Sigmoid colon (tissue), 7 donors: Measurements from ENCODE around the gene CD37. TPM values are rescaled to one million over a fixed set of nuclear protein-coding genes. Genes with fewer than 3 reads are reported as not detected.
"Not testable (repeated sequence)": the region's sequence is repeated elsewhere in the genome, so short reads cannot be mapped to it uniquely, and the experiment has no call there.

Experiments
- DNase-seq: peaks from one replicate; pipeline ENCODE4 v3.0.0-alpha.2; 2019
- H3K27ac ChIP-seq, 4 donors: fragments of 200-600 bp; sonication (generic); one replicate each; pipeline ENCODE4 v1.5.1; 2016 to 2019; ENCODE audit warnings: mild to moderate bottlenecking in 1 of 4
- H3K27me3 ChIP-seq, 3 donors: fragments of 200-600 bp; sonication (generic); one replicate each; pipeline ENCODE4 v1.5.1; 2019; ENCODE audit warnings: mild to moderate bottlenecking in 1 of 3
- H3K36me3 ChIP-seq, 4 donors: fragments of 200-600 bp; sonication (generic); one replicate each; pipeline ENCODE4 v1.5.1; 2016 to 2019
- H3K4me1 ChIP-seq, 4 donors: fragments of 200-600 bp; sonication (generic); one replicate each; pipeline ENCODE4 v1.5.1; 2017 to 2019
- H3K4me3 ChIP-seq, 4 donors: fragments of 200-600 bp; sonication (generic); one replicate each; pipeline ENCODE4 v1.5.1; 2017 to 2019; ENCODE audit warnings: mild to moderate bottlenecking in 2 of 4, moderate library complexity in 1 of 4
- H3K9me3 ChIP-seq, 4 donors: fragments of 200-600 bp in 3 of 4; sonication (generic) in 3 of 4; one replicate each; pipeline versions ENCODE4 v1.5.1 to v1.6.1; 2013 to 2019
- EP300 ChIP-seq, 4 donors: sonication (generic); formaldehyde crosslinking; IDR thresholded peaks; one replicate each; pipeline ENCODE4 v1.6.1; 2017; ENCODE audit warnings: antibody characterized with exemption in 4 of 4
- POLR2A ChIP-seq, 2 donors: fragments of 450-650 bp; IDR thresholded peaks; one replicate each; pipeline ENCODE4 v1.6.1; 2016; ENCODE audit warnings: antibody characterized with exemption in 2 of 2, mild to moderate bottlenecking in 2 of 2, moderate library complexity in 2 of 2
- POLR2AphosphoS5 ChIP-seq, 4 donors: sonication (generic); formaldehyde crosslinking; IDR thresholded peaks; one replicate each; pipeline ENCODE4 v1.6.1; 2017; ENCODE audit warnings: antibody characterized with exemption in 4 of 4
- WGBS, 2 donors: extraction: QIAGEN DNeasy Blood & Tissue Kit; methylation state at CpG; one replicate each; pipeline ENCODE4 v1.1.7; 2013; 5-methylcytosine and 5-hydroxymethylcytosine counted together
- intact Hi-C: fragments of 100-400 bp; cut with DNase I; formaldehyde crosslinking; loops from one replicate; pipeline ENCODE4 v1.15.1; 2023
- polyA plus RNA-seq, 3 donors: library from polyadenylated mRNA; stranded (reverse); fragments of 200-250 nt; gene quantifications; one replicate each; pipeline ENCODE4 v1.2.3, GENCODE V29; 2013
- total RNA-seq, 4 donors: library from RNA; depleted of rRNA; stranded (reverse); fragments of >200 nt; gene quantifications; one replicate each; pipeline ENCODE4 v1.1.0, GENCODE V29; 2016
- TF ChIP-seq, protein P1 (sequence below), 4 experiments: fragments of 450-650 bp in 3 of 4; fragments of 200-600 bp in 1 of 4; IDR thresholded peaks; one replicate each; pipeline ENCODE4 v1.5.1; 2016 to 2019; ENCODE audit warnings: antibody characterized with exemption in 4 of 4, mild to moderate bottlenecking in 3 of 4, moderate library complexity in 2 of 4
- donor health status: healthy with polysubstance abuse.
- donor health status: Bipolar disorder and iron deficiency.
- donor health status: healthy.

The CD37 gene
- total and polyA plus RNA-seq, 7 donors: 5.8 to 220 (median 9.4) TPM

DNA sequence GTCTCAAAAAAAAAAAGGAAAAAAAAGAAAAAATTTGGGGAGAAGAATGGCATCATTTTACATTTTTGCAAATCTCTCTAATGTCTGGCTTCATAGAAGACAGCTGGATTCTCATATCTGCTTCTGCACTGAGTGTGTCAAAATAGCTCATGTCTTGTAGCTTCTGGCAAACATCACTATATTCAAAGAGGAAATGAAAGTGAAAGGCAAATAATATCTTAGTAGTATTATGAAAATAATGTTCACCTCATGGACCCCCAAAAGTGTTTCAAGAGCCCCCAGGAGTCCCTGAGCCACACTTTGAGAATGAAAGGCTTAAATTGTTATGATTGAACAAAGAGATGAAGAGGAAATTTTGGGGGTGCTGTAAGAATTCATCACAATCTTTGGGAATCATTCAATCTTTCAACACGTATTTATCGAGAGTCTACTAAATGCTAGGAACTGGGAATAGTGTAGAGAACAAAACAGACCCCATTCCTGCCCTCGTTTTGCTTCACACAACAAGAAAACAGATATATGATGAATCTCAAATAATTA, 9.0 kb upstream of the CD37 start:
- Histone ChIP-seq H3K9me3 (peaks cover 0 to 2% (median 0%) of the 10 kb centered on the region in 4 donors), H3K4me1 (no peaks in the 10 kb centered on the region), H3K27me3 (no peaks in the 10 kb centered on the region), H3K4me3 (no peak overlapping the region), H3K36me3 (peaks cover 0 to 5% (median 0%) of the 10 kb centered on the region in 4 donors), H3K27ac (no peak overlapping the region)
- DNase-seq: no peak
- TF ChIP-seq EP300 (IDR thresholded peaks at IDR 0.05) (no peak), POLR2A (IDR thresholded peaks at IDR 0.05) (no peak), POLR2AphosphoS5 (IDR thresholded peaks at IDR 0.05) (no peak)
- TF ChIP-seq, protein P1, sequence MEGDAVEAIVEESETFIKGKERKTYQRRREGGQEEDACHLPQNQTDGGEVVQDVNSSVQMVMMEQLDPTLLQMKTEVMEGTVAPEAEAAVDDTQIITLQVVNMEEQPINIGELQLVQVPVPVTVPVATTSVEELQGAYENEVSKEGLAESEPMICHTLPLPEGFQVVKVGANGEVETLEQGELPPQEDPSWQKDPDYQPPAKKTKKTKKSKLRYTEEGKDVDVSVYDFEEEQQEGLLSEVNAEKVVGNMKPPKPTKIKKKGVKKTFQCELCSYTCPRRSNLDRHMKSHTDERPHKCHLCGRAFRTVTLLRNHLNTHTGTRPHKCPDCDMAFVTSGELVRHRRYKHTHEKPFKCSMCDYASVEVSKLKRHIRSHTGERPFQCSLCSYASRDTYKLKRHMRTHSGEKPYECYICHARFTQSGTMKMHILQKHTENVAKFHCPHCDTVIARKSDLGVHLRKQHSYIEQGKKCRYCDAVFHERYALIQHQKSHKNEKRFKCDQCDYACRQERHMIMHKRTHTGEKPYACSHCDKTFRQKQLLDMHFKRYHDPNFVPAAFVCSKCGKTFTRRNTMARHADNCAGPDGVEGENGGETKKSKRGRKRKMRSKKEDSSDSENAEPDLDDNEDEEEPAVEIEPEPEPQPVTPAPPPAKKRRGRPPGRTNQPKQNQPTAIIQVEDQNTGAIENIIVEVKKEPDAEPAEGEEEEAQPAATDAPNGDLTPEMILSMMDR (IDR thresholded peaks at IDR 0.05): no peak
- intact Hi-C loops: no loop called here
- 83 to 84% methylated on average over 3 of the region's 3 CpGs for WGBS, 2 donors

DNA sequence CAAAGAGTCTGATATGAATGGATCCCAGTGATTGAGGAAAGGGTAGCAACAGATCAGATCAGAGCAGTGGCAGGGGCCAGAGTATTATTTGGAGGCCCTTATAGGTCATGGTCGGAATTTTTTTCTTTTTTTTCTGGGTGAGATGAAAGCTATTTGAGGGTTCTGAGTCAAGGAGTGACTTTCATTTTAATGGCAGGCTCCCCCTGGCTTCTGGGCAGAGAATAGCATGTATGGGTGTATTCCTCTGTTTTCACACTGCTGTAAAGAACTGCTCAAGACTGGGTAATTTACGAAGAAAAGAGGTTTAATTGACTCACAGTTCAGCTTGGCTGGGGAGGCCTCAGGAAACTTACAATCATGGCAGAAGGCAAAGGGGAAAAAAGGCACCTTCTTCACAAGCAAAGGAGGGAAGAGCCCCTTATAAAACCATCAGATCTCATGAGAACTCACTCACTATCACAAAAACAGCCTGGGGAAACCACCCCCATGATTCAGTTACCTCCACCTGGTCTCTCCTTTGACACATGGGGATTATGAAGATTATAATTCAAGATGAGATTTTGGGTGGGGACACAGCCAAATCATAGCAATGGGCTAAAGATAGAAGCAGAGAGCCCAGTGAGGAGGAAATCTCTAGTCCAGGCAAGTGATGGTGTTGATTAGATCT, 7.2 kb upstream of the CD37 start:
- WGBS, 2 donors: 15 to 37% methylated on average over 2 of the region's 2 CpGs
- Histone ChIP-seq H3K36me3 (peaks cover 0 to 5% (median 0%) of the 10 kb centered on the region in 4 donors), H3K4me1 (no peaks in the 10 kb centered on the region), H3K27me3 (no peaks in the 10 kb centered on the region), H3K9me3 (peaks cover 0 to 2% (median 0%) of the 10 kb centered on the region in 4 donors), H3K4me3 (no peak overlapping the region), H3K27ac (no peak overlapping the region)
- no peak for DNase-seq
- intact Hi-C loops: no loop called here
- TF ChIP-seq, protein P1 (IDR thresholded peaks at IDR 0.05): peak in 3 of 4 experiments; percentile 41 to 54 (median 46)
- TF ChIP-seq POLR2A (IDR thresholded peaks at IDR 0.05): no peak
- TF ChIP-seq EP300 (IDR thresholded peaks at IDR 0.05): no peak
- TF ChIP-seq POLR2AphosphoS5 (IDR thresholded peaks at IDR 0.05): no peak

DNA sequence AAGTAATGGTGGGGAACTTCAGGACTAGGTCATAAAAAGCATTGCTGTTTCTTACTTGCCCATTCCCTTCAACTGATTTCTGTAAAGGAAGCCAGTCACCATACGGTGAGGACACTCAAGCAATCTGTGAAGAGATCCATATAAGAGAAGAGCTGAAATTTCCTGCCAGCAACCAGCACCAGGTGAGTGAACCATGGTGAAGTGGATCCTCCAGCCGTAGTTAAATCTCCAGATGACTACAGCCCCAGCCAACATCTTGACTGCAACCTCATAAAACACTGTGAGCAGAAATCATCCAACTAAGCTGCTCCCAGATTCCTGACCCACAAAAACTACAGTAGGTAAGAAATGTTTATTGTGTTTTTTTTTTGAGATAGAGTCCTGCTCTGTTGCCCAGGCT, 6.5 kb upstream of the CD37 start:
- no peak for DNase-seq
- H3K27me3 ChIP-seq: no peaks in the 10 kb centered on the region
- no peak overlapping the region for H3K27ac ChIP-seq
- no peaks in the 10 kb centered on the region for H3K9me3 ChIP-seq
- H3K4me3 ChIP-seq: no peak overlapping the region
- 71 to 93% methylated on average over 2 of the region's 2 CpGs for WGBS, 2 donors
- intact Hi-C loops: no loop called here
- no peak for TF ChIP-seq POLR2A (IDR thresholded peaks at IDR 0.05)
- TF ChIP-seq, protein P1 (IDR thresholded peaks at IDR 0.05): no peak
- TF ChIP-seq EP300 (IDR thresholded peaks at IDR 0.05): no peak
- TF ChIP-seq POLR2AphosphoS5 (IDR thresholded peaks at IDR 0.05): no peak
- H3K36me3 ChIP-seq: peaks cover 0 to 5% (median 0%) of the 10 kb centered on the region in 4 donors
- no peaks in the 10 kb centered on the region for H3K4me1 ChIP-seq

DNA sequence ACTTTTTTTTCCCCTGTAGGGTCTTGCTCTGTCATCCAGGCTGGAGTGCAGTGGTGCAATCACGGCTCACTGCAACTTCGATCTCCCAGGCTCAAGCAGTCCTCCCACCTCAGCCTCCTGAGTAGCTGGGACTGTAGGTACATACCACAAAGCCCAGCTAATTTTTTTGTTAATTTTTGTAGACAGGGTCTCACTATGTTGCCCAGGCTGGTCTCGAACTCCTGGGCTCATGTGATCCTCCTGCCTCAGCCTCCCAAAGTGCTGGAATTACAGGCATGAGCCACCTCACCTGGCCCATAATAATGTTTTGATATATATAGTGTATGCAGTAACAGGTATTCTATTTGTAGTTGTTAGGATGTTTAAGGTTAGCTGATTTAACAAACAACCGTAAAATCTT, 4.0 kb upstream of the CD37 start:
- H3K9me3 ChIP-seq, H3K4me3 ChIP-seq, DNase-seq, H3K27me3 ChIP-seq, H3K36me3 ChIP-seq, H3K27ac ChIP-seq, intact Hi-C loops, H3K4me1 ChIP-seq: not testable (repeated sequence)
- 92 to 95% methylated on average over 4 of the region's 4 CpGs for WGBS, 2 donors

DNA sequence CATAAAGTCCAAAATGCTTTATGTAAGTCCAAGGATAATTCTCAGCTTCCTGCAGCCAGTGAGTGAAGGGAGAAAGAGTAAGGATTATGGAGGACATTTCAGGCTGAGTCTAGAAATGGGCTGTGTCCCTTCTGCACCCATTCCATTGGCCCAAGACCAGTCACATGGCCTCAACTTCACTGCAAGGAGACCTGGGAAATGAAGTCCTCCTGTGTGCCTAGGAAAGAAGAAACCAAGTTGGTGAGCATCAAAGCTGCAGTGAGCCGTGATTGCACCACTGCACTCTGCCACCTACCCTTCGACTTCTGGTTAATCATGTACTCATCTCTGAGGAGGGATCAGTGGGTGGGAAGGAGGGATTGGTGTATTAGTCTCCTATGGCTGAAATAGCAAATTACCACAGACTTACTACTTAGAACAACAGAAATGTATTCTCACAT, 3.6 kb upstream of the CD37 start:
- no peak for DNase-seq
- Histone ChIP-seq H3K9me3 (no peaks in the 10 kb centered on the region), H3K4me1 (no peaks in the 10 kb centered on the region), H3K4me3 (no peak overlapping the region), H3K36me3 (peaks cover 0 to 5% (median 0%) of the 10 kb centered on the region in 4 donors), H3K27me3 (no peaks in the 10 kb centered on the region), H3K27ac (no peak overlapping the region)
- intact Hi-C loops: no loop called here
- no peak for TF ChIP-seq POLR2A (IDR thresholded peaks at IDR 0.05)
- TF ChIP-seq, protein P1 (IDR thresholded peaks at IDR 0.05): no peak
- TF ChIP-seq EP300 (IDR thresholded peaks at IDR 0.05): no peak
- TF ChIP-seq POLR2AphosphoS5 (IDR thresholded peaks at IDR 0.05): no peak
- 30 to 38% methylated on average over 2 of the region's 2 CpGs for WGBS, 2 donors

DNA sequence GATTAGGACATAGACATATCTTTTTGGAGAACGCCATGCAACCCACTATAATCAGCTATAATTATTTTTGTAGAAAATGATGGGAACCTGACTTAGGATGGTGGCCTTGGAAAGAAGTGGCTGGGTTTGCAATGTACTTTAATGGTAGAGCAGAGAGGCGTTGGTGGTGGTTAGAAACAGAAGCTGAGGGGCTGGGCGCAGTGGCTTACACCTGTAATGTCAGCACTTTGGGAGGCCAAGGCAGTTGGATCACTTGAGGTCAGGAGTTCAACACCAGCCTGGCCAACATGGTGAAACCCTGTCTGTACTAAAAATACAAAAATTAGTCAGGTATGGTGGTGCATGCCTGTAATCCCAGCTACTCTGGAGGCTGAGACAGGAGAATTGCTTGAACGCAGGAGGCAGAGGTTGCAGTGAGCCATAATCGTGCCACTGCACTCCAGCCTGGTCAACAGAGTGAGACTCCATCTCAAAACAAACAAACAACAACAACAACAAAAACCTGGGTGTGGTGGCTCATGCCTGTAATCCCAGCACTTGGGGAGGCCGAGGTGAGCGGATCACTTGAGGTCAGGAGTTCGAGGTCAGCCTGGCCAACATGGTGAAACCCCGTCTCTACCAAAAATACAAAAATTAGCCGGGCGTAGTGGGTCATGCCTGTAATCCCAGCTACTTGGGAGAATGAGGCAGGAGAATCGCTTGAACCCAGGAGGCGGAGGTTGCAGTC, 2.4 kb upstream of the CD37 start:
- H3K27ac ChIP-seq, H3K4me1 ChIP-seq, H3K9me3 ChIP-seq, DNase-seq, H3K36me3 ChIP-seq, H3K4me3 ChIP-seq, H3K27me3 ChIP-seq, intact Hi-C loops: not testable (repeated sequence)
- 88% methylated on average over 13 of the region's 13 CpGs for WGBS, 2 donors
